ENCODE data around the gene PIK3R3. TPM values are rescaled to one million over a fixed set of nuclear protein-coding genes. Genes with fewer than 3 reads are reported as not detected.

PIK3R3 gene
- total RNA-seq, 1 donor from 2014 or later: 54.1 TPM

DNA sequence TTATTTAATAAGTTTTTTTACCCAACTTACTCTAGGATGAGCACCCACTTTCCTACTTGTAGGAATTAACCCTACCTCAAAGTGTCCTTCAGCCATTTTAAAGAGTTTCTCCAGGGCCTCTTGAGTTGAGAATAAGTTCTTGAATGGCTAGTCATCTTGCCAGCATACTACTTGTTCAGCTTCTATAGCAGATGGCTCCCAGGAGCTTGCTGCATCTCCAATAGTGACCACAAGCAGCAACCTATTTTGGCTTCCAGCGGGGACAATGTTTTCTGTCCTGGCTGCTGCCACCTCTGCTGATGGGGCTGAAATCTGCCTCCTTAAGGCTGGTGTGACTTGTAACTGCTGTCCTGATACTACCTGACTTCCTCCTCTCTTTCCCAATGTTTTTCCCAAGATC is 20.8 kb upstream of the PIK3R3 start:
- Mint-ChIP-seq H3K9me3 (ENCODE audit: low read depth) (no peaks in the 10 kb centered on the region), H3K4me3 (ENCODE audit: low read depth) (no peak overlapping the region), H3K27ac (no peak overlapping the region), H3K36me3 (ENCODE audit: insufficient read depth) (no peaks in the 10 kb centered on the region), H3K27me3 (peaks cover 4% of the 10 kb centered on the region), H3K4me1 (ENCODE audit: low read depth) (no peaks in the 10 kb centered on the region)
- TF ChIP-seq, protein P1, sequence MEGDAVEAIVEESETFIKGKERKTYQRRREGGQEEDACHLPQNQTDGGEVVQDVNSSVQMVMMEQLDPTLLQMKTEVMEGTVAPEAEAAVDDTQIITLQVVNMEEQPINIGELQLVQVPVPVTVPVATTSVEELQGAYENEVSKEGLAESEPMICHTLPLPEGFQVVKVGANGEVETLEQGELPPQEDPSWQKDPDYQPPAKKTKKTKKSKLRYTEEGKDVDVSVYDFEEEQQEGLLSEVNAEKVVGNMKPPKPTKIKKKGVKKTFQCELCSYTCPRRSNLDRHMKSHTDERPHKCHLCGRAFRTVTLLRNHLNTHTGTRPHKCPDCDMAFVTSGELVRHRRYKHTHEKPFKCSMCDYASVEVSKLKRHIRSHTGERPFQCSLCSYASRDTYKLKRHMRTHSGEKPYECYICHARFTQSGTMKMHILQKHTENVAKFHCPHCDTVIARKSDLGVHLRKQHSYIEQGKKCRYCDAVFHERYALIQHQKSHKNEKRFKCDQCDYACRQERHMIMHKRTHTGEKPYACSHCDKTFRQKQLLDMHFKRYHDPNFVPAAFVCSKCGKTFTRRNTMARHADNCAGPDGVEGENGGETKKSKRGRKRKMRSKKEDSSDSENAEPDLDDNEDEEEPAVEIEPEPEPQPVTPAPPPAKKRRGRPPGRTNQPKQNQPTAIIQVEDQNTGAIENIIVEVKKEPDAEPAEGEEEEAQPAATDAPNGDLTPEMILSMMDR (IDR thresholded peaks at IDR 0.05; ENCODE audit: unreplicated experiment): no peak
- DNase-seq (ENCODE audit: low spot score, unreplicated experiment): no peak

- H3K27ac Mint-ChIP-seq: no peak overlapping the region
- H3K27me3 Mint-ChIP-seq: peaks cover 4% of the 10 kb centered on the region
- H3K4me1 Mint-ChIP-seq (ENCODE audit: low read depth): no peaks in the 10 kb centered on the region
- no peak for DNase-seq (ENCODE audit: low spot score, unreplicated experiment)
- H3K36me3 Mint-ChIP-seq (ENCODE audit: insufficient read depth): no peaks in the 10 kb centered on the region
- TF ChIP-seq, protein P1 (IDR thresholded peaks at IDR 0.05; ENCODE audit: unreplicated experiment): no peak
- no peaks in the 10 kb centered on the region for H3K9me3 Mint-ChIP-seq (ENCODE audit: low read depth)
- H3K4me3 Mint-ChIP-seq (ENCODE audit: low read depth): no peak overlapping the region
These were observed 19.6 kb upstream of the PIK3R3 start for GRCh38 chr1:46152016-46152415.

DNA sequence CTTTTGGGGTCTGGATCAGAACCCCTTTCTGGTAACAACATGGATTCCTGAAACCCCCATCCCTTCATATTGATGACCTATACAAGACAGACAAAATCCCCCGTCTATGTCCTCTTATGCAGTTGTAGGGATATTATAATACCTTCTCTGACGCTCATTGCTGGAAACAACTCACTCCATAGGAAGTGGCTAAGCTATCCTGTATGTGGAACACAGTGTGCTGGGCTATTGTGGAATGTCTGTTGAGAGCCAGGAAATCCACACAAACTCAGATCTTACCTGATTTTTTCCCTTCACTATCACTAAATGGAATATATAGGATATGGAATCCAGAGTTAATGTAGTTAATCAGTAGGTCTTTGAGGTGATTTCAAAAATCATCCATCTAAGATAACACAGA is 17.7 kb upstream of the PIK3R3 start:
- Mint-ChIP-seq H3K4me1 (ENCODE audit: low read depth) (no peaks in the 10 kb centered on the region), H3K27me3 (peaks cover 4% of the 10 kb centered on the region), H3K36me3 (ENCODE audit: insufficient read depth) (no peaks in the 10 kb centered on the region), H3K9me3 (ENCODE audit: low read depth) (no peaks in the 10 kb centered on the region), H3K27ac (no peak overlapping the region), H3K4me3 (ENCODE audit: low read depth) (no peak overlapping the region)
- TF ChIP-seq, protein P1 (IDR thresholded peaks at IDR 0.05; ENCODE audit: unreplicated experiment): no peak
- no peak for DNase-seq (ENCODE audit: low spot score, unreplicated experiment)

DNA sequence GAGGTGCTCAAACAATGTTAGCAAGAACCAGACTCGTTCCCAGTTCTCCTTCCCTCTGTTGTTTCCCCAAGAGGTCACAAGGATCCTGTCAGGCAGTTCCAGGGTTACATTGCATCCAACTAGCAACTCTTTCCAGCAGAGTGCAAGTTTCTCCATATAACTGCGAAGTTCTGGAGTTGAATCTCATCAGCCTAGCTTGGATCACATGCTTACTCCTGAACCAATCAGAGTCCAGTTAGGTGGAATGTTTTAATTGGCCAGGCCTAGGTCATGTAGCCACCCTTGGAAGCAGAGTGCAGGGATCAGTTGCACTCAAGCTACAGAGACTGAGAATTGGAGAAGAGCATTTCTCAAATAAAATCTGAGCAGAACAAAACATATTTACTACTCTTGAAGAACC is 15.9 kb upstream of the PIK3R3 start:
- Mint-ChIP-seq H3K27ac (no peak overlapping the region), H3K4me1 (ENCODE audit: low read depth) (no peaks in the 10 kb centered on the region), H3K36me3 (ENCODE audit: insufficient read depth) (no peaks in the 10 kb centered on the region), H3K27me3 (no peaks in the 10 kb centered on the region), H3K4me3 (ENCODE audit: low read depth) (no peak overlapping the region), H3K9me3 (ENCODE audit: low read depth) (no peaks in the 10 kb centered on the region)
- TF ChIP-seq, protein P1 (IDR thresholded peaks at IDR 0.05; ENCODE audit: unreplicated experiment): no peak
- DNase-seq (ENCODE audit: low spot score, unreplicated experiment): no peak

DNA sequence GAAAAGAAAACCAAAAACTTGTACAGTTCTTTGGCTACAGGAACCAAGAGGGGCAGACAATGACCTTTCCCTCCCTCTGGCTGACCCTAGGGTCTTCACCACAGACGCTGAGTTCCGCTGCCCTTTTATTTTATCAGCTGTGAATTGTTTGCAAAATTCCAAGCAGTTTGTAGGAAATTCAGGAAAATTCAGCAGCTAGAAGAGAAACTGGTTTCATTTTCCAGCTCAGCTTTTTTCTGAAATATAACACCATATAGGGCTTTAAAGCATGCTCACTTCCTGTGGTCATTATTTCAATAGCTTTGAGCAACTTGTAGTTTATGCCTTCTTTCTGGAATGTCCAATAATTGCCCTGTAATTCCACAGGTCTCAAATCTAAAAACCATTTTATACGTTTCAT is 5.5 kb upstream of the PIK3R3 start:
- H3K36me3 Mint-ChIP-seq (ENCODE audit: insufficient read depth): no peaks in the 10 kb centered on the region
- H3K4me3 Mint-ChIP-seq (ENCODE audit: low read depth): no peak overlapping the region
- H3K27ac Mint-ChIP-seq: no peak overlapping the region
- H3K9me3 Mint-ChIP-seq (ENCODE audit: low read depth): no peaks in the 10 kb centered on the region
- H3K4me1 Mint-ChIP-seq (ENCODE audit: low read depth): peaks cover 13% of the 10 kb centered on the region
- no peaks in the 10 kb centered on the region for H3K27me3 Mint-ChIP-seq
- no peak for DNase-seq (ENCODE audit: low spot score, unreplicated experiment)
- TF ChIP-seq, protein P1 (IDR thresholded peaks at IDR 0.05; ENCODE audit: unreplicated experiment): no peak
